T-cell (primary cell): ENCODE data around the gene AGO1. TPM values are rescaled to one million over a fixed set of nuclear protein-coding genes. Genes with fewer than 3 reads are reported as not detected.
"Not testable (repeated sequence)": the region's sequence is repeated elsewhere in the genome, so short reads cannot be mapped to it uniquely, and the experiment has no call there.

ENCODE experiments used
- ATAC-seq, 4 experiments: fragments of 200-7000 bp in 3 of 4; fragments of 150-1000 bp in 1 of 4; cut with Tn5 transposase; replicated peaks in 1 of 4; 1 replicate in 3 of 4; 2 replicates in 1 of 4; pipeline ENCODE4 v1.10.0; 2021; ENCODE audit warnings: moderate library complexity in 3 of 4, mild to moderate bottlenecking in 2 of 4, moderate number of reproducible peaks in 1 of 4
- CTCF ChIA-PET, 2 donors: fragments of 300-600 bp; sonication (Branson Sonifier 250); formaldehyde crosslinking; loops; one replicate each; lab custom pipeline; 2022; ENCODE audit warnings: antibody characterized with exemption in 2 of 2; lab: Charles Lee
- POLR2A ChIA-PET, 2 donors: fragments of 300-600 bp; sonication (Branson Sonifier 250); formaldehyde crosslinking; loops; one replicate each; lab custom pipeline; 2022; ENCODE audit warnings: antibody characterized with exemption in 2 of 2; lab: Charles Lee
- DNase-seq, 35 experiments: peaks; one replicate each; pipeline versions ENCODE4 v3.0.0 to v3.0.0-alpha.2; 2013 to 2023
- H3K27ac ChIP-seq: one replicate; pipeline ENCODE4 v1.5.1; 2013; ENCODE audit warnings: low read length
- H3K27me3 ChIP-seq, 2 experiments: replicated peaks in 1 of 2; 1 replicate in 1 of 2; 2 replicates in 1 of 2; pipeline versions ENCODE4 v1.6.1 to v1.7.0; 2013; ENCODE audit warnings: low read length in 1 of 2, mixed read lengths in 1 of 2; ENCODE audit not compliant: control insufficient read depth in 2 of 2, insufficient read depth in 2 of 2; ENCODE audit errors: extremely low read depth in 1 of 2
- H3K36me3 ChIP-seq, 2 donors: 1 replicate in 1 of 2; 2 replicates in 1 of 2; pipeline versions ENCODE4 v1.6.1 to v1.7.0; 2013; ENCODE audit warnings: low read length in 1 of 2; ENCODE audit not compliant: control insufficient read depth in 2 of 2, insufficient read depth in 1 of 2; ENCODE audit errors: extremely low read depth in 1 of 2
- H3K4me1 ChIP-seq, 2 experiments: 1 replicate in 1 of 2; 2 replicates in 1 of 2; pipeline versions ENCODE4 v1.6.1 to v1.7.0; 2013; ENCODE audit warnings: low read length in 2 of 2, mixed read lengths in 1 of 2; ENCODE audit not compliant: insufficient read depth in 2 of 2, control insufficient read depth in 1 of 2; ENCODE audit errors: extremely low read depth in 1 of 2
- H3K4me3 ChIP-seq, 2 donors: 1 replicate in 1 of 2; 2 replicates in 1 of 2; pipeline versions ENCODE4 v1.5.1 to v1.7.0; 2013; ENCODE audit warnings: mild to moderate bottlenecking in 2 of 2, low read length in 1 of 2, moderate library complexity in 1 of 2; ENCODE audit not compliant: control insufficient read depth in 1 of 2; ENCODE audit errors: extremely low read depth in 1 of 2
- H3K9me3 ChIP-seq: 2 replicates; pipeline ENCODE4 v1.7.0; 2013
- H3K27ac Mint-ChIP-seq, 2 donors: one replicate each; pipeline ENCODE4 v1.8.0; 2020 to 2021; ENCODE audit warnings: mild to moderate bottlenecking in 2 of 2, mixed read lengths in 2 of 2
- H3K27me3 Mint-ChIP-seq, 2 donors: one replicate each; pipeline ENCODE4 v1.8.0; 2021 to 2022; ENCODE audit warnings: mixed read lengths in 2 of 2
- H3K36me3 Mint-ChIP-seq: one replicate; pipeline ENCODE4 v1.8.0; 2021; ENCODE audit warnings: mixed read lengths
- H3K4me1 Mint-ChIP-seq, 3 donors: one replicate each; pipeline ENCODE4 v1.8.0; 2020 to 2022; ENCODE audit warnings: mixed read lengths in 3 of 3, mild to moderate bottlenecking in 1 of 3
- H3K4me3 Mint-ChIP-seq, 3 donors: one replicate each; pipeline ENCODE4 v1.8.0; 2020 to 2022; ENCODE audit warnings: mild to moderate bottlenecking in 3 of 3, mixed read lengths in 3 of 3, moderate library complexity in 3 of 3
- H3K9me3 Mint-ChIP-seq, 3 donors: one replicate each; pipeline ENCODE4 v1.8.0; 2020 to 2022; ENCODE audit warnings: mixed read lengths in 3 of 3
- WGBS: methylation state at CpG from one replicate; pipeline ENCODE4 v1.1.5; 2013; ENCODE audit warnings: missing lambda C conversion rate; ENCODE audit not compliant: insufficient coverage; 5-methylcytosine and 5-hydroxymethylcytosine counted together
- total RNA-seq, 35 experiments: library from RNA in 6 of 35; stranded (reverse) in 6 of 35; fragments of 120-200 nt in 1 of 35; gene quantifications; one replicate each; pipeline versions ENCODE4 v1.2.1 to v1.2.4 and lab custom pipeline; 2013 to 2026

The AGO1 gene
- total RNA-seq, 5 donors from 2014 or later (not counting 1 experiment from before 2014, with no cell fraction given) = 21.8 to 28.7 (median 26.0) TPM

GRCh38 chr1:35874115-35874514 lies 8.9 kb upstream of the AGO1 start:
- POLR2A ChIA-PET = interaction anchor here in 1 of 2 donors (0.7 kb wide), 1 partner anchor 9 kb away, joined by 3 read pairs; the partner anchor contains the start of gene AGO1
- CTCF ChIA-PET, H3K9me3 Mint-ChIP-seq: not testable (repeated sequence)

DNA sequence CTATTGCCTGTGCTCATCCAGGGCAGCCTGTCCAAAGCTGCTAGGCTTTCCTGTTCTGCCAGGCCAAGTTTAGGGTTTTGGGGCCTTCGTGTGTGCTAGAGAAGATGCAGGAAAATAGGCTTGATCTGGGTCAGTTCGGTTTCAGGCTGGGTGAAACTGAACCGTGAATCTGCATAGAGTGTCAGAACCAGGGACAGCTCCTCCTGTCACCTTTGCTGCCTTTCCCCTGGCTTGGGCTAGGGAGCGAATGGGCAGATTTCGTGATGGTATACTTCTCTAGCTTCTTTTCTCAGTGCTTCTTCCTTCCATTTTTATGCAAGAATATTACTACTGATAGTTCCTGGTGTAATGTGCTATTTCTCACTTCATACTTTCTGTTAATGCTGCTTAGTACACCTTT lies 6.0 kb upstream of the AGO1 start:
- H3K36me3 ChIP-seq = no peaks in the 10 kb centered on the region
- no peak overlapping the region for H3K27ac ChIP-seq
- Mint-ChIP-seq H3K36me3 (no peaks in the 10 kb centered on the region), H3K27ac (no peak overlapping the region), H3K27me3 (peaks cover 0 to 1% of the 10 kb centered on the region in 2 donors), H3K4me3 (no peak overlapping the region), H3K9me3 (no peaks in the 10 kb centered on the region), H3K4me1 (peaks cover 2 to 5% (median 4%) of the 10 kb centered on the region in 3 donors)
- no peaks in the 10 kb centered on the region for H3K9me3 ChIP-seq
- no peak overlapping the region for H3K4me3 ChIP-seq
- CTCF ChIA-PET = interaction anchor here in 1 of 2 donors (0.6 kb wide), 1 partner anchor 34 kb away, joined by 3 read pairs; no protein-coding TSS in a partner anchor
- no peak for ATAC-seq
- DNase-seq = no peak
- H3K27me3 ChIP-seq = peaks cover 0 to 5% of the 10 kb centered on the region in 2 experiments
- POLR2A ChIA-PET = no interaction called here
- WGBS = 46% methylated on average over 3 of the region's 5 CpGs
- no peaks in the 10 kb centered on the region for H3K4me1 ChIP-seq

More at GRCh38 chr1:35874115-35874514, 8.9 kb upstream of the AGO1 start:
- H3K36me3 ChIP-seq, DNase-seq, H3K36me3 Mint-ChIP-seq, H3K27ac ChIP-seq, H3K4me3 Mint-ChIP-seq, ATAC-seq, H3K27ac Mint-ChIP-seq, H3K4me3 ChIP-seq, H3K27me3 Mint-ChIP-seq, H3K4me1 Mint-ChIP-seq, H3K9me3 ChIP-seq, H3K27me3 ChIP-seq, H3K4me1 ChIP-seq: not testable (repeated sequence)
- 100% methylated on average over 1 of the region's 4 CpGs for WGBS

DNA sequence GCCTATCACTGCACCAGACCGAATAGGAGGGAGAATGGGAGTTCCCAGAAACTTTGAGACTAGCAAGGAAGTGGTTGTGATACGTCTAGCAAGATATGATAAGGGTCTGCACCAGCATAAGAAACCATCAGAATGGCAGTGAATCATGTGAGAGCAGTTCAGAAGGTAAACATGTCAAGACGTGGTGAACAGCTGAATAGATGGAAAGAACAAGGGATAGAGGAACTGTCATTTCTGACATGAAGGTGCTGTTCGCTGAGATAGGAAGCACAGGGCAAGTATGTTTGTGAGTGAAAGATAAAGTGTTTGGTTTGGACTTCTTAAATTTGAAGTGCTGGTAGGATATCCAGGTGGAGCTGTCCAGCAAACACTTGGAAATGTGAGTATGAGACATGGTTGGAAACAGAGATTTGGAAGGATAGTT lies 1.1 kb upstream of the AGO1 start:
- H3K9me3 Mint-ChIP-seq = no peaks in the 10 kb centered on the region
- H3K27me3 Mint-ChIP-seq = peaks cover 0 to 1% of the 10 kb centered on the region in 2 donors
- peaks cover 38 to 44% (median 44%) of the 10 kb centered on the region in 3 donors for H3K4me1 Mint-ChIP-seq
- WGBS = 35% methylated on average over 4 of the region's 4 CpGs
- ATAC-seq = no peak
- no peak overlapping the region for H3K27ac Mint-ChIP-seq
- no peak overlapping the region for H3K4me3 ChIP-seq
- H3K36me3 Mint-ChIP-seq = no peaks in the 10 kb centered on the region
- H3K4me3 Mint-ChIP-seq = peak overlapping the region; percentile 90 to 92 (median 90)
- peaks cover 5 to 31% of the 10 kb centered on the region in 2 experiments for H3K4me1 ChIP-seq
- no peak for DNase-seq
- H3K9me3 ChIP-seq = no peaks in the 10 kb centered on the region
- peaks cover 0 to 5% of the 10 kb centered on the region in 2 experiments for H3K27me3 ChIP-seq
- CTCF ChIA-PET = interaction anchor here (0.5 to 0.6 kb wide), 2 partner anchors 19 to 683 kb away, joined by 3 to 4 read pairs; no protein-coding TSS in a partner anchor
- POLR2A ChIA-PET = no interaction called here
- H3K36me3 ChIP-seq = no peaks in the 10 kb centered on the region
- H3K27ac ChIP-seq = no peak overlapping the region

DNA sequence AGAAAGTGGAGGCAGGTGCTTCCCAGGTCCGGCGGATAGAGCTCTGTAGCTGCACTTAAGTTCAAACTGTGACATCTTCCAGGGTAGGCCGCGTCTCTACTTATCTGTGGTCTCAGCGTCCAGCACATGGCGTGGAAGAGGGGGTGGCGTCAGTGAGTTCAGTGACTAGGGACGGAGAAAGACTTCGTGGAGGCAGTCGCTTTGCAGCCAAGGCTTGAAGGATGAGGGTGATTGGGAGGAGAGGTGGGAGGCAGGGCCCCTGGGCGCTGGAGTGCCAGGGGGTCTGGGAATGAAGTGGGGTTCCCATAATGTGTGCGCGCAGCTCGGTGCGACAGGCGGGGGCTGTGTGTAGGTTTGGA lies 444 bp upstream of the AGO1 start:
- H3K36me3 ChIP-seq = no peaks in the 10 kb centered on the region
- ChIA-PET POLR2A (interaction anchor here (0.6 kb wide), 2 partner anchors 9 to 10 kb away, joined by 3 read pairs; no protein-coding TSS in a partner anchor), CTCF (interaction anchor here in 1 of 2 donors (0.8 to 1.0 kb wide), 2 partner anchors 48 to 267 kb away, joined by 5 to 7 read pairs; partner anchors contain the start of gene AGO3)
- Mint-ChIP-seq H3K9me3 (no peaks in the 10 kb centered on the region), H3K27ac (peak overlapping the region; percentile 21 to 48), H3K27me3 (peaks cover 0 to 1% of the 10 kb centered on the region in 2 donors), H3K4me1 (peaks cover 44 to 51% (median 51%) of the 10 kb centered on the region in 3 donors), H3K4me3 (peak overlapping the region; percentile 90 to 92 (median 90)), H3K36me3 (no peaks in the 10 kb centered on the region)
- peaks cover 0 to 5% of the 10 kb centered on the region in 2 experiments for H3K27me3 ChIP-seq
- H3K4me3 ChIP-seq = peak overlapping the region; percentile 7 to 24
- H3K9me3 ChIP-seq = no peaks in the 10 kb centered on the region
- peaks cover 5 to 33% of the 10 kb centered on the region in 2 experiments for H3K4me1 ChIP-seq
- no peak overlapping the region for H3K27ac ChIP-seq
- 87% methylated on average over 11 of the region's 16 CpGs for WGBS
- DNase-seq (peak in 1 of 35 experiments; percentile 16), ATAC-seq (no peak)

- H3K27ac Mint-ChIP-seq = peak overlapping the region; percentile 52 to 87
- H3K4me3 ChIP-seq = peak overlapping the region; percentile 95 to 98
- peaks cover 3 to 5% of the 10 kb centered on the region in 2 donors for H3K36me3 ChIP-seq
- peaks cover 5 to 33% of the 10 kb centered on the region in 2 experiments for H3K4me1 ChIP-seq
- under 1% methylated on average over 20 of the region's 29 CpGs for WGBS
- peak overlapping the region; percentile 90 to 92 (median 90) for H3K4me3 Mint-ChIP-seq
- no peaks in the 10 kb centered on the region for H3K9me3 Mint-ChIP-seq
- DNase-seq (peak in 26 of 35 experiments; percentile 3 to 61 (median 22)), ATAC-seq (peak in 2 of 4 experiments; percentile 6 to 22)
- H3K27ac ChIP-seq = peak overlapping the region; percentile 54
- peaks cover 3% of the 10 kb centered on the region for H3K36me3 Mint-ChIP-seq
- peaks cover 0 to 5% of the 10 kb centered on the region in 2 experiments for H3K27me3 ChIP-seq
- H3K27me3 Mint-ChIP-seq = peaks cover 0 to 1% of the 10 kb centered on the region in 2 donors
- ChIA-PET CTCF (interaction anchor here (0.6 to 1.0 kb wide), 7 partner anchors 10 to 114 kb away, joined by 3 to 9 read pairs (median 3); partner anchors contain the start of genes AGO3 (in 1 of the 2) and CLSPN (in 1 of the 2)), POLR2A (interaction anchor here in 1 of 2 donors (0.6 kb wide), 2 partner anchors 339 to 345 kb away, joined by 3 read pairs; no protein-coding TSS in a partner anchor)
- H3K9me3 ChIP-seq = no peaks in the 10 kb centered on the region
- H3K4me1 Mint-ChIP-seq = peaks cover 48 to 58% (median 55%) of the 10 kb centered on the region in 3 donors
These were observed 659 bp downstream of the AGO1 start for GRCh38 chr1:35883635-35884101.

- Mint-ChIP-seq H3K36me3 (peaks cover 6% of the 10 kb centered on the region), H3K27ac (no peak overlapping the region), H3K27me3 (no peaks in the 10 kb centered on the region), H3K4me3 (peak overlapping the region; percentile 49 to 92 (median 90)), H3K9me3 (no peaks in the 10 kb centered on the region), H3K4me1 (peaks cover 48 to 60% (median 55%) of the 10 kb centered on the region in 3 donors)
- Histone ChIP-seq H3K4me1 (peaks cover 5 to 33% of the 10 kb centered on the region in 2 experiments), H3K36me3 (peaks cover 3 to 8% of the 10 kb centered on the region in 2 donors), H3K4me3 (no peak overlapping the region), H3K9me3 (no peaks in the 10 kb centered on the region), H3K27me3 (no peaks in the 10 kb centered on the region), H3K27ac (no peak overlapping the region)
- WGBS = no CpG with 5 or more reads among the region's 2 CpGs
- CTCF ChIA-PET = no interaction called here
- POLR2A ChIA-PET = no interaction called here
- ATAC-seq (no peak), DNase-seq (no peak)
These were observed 1.9 kb downstream of the AGO1 start for GRCh38 chr1:35884934-35885333.
